ENCODE results near the gene SLC4A4.

The SLC4A4 gene

GRCh38 chr4:71614621-71615020 lies 275.8 kb downstream of the SLC4A4 start:
- no peak for TF ChIP-seq CTCF (IDR thresholded peaks at IDR 0.05; ENCODE audit: borderline replicate concordance, insufficient read depth, low read depth, low read length)
- H3K4me3 ChIP-seq (ENCODE audit: low read depth, low read length): no peak overlapping the region

GRCh38 chr4:71616168-71616811 lies 277.5 kb downstream of the SLC4A4 start:
- TF ChIP-seq CTCF (IDR thresholded peaks at IDR 0.05; ENCODE audit: borderline replicate concordance, insufficient read depth, low read depth, low read length): no peak
- no peak overlapping the region for H3K4me3 ChIP-seq (ENCODE audit: low read depth, low read length)
